GM12864 (cell line): ENCODE results near the gene PDE4A.

Experiments used
- DNase-seq: peaks from one replicate; pipeline ENCODE4 v3.0.0-alpha.2; 2011; ENCODE audit warnings: low read depth
- H3K4me3 ChIP-seq: 2 replicates; pipeline ENCODE4 v1.5.1; 2011; ENCODE audit warnings: mild to moderate bottlenecking, low read depth, low read length, control low read depth
- CTCF ChIP-seq: IDR thresholded peaks from 2 replicates; pipeline ENCODE4 v1.5.1; 2011; ENCODE audit warnings: low read depth, mild to moderate bottlenecking, moderate library complexity, low read length, control low read depth, inconsistent platforms; ENCODE audit errors: missing control alignments

PDE4A gene

GRCh38 chr19:10384580-10384979 is 35.8 kb upstream of the PDE4A start:
- no peak overlapping the region for H3K4me3 ChIP-seq
- TF ChIP-seq CTCF: peak; percentile 19
- DNase-seq: no peak

DNA sequence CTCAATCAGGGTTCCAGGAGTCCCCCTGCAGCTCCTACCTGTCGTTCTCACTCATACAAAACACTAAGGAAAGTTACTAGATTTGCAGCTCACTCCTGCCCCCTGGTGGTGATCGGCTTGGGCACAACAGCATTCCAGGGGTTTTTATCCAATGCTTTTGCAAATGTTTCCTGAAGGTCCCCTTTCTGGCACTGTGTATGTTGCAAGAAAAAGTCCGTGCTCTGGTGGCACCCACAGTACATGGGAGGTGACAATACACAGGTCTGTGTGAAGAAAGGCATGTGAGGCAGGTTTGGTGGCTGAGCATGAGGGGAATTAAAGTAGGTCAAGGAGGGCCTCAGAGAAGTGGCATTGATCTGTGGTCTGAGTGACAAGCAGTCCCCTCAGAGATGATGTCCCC is 31.4 kb upstream of the PDE4A start:
- no peak overlapping the region for H3K4me3 ChIP-seq
- TF ChIP-seq CTCF: peak; percentile 90
- DNase-seq: peak; percentile 62

- no peak for DNase-seq
- TF ChIP-seq CTCF: peak; percentile 34
Measured at GRCh38 chr19:10389863-10390262, 30.5 kb upstream of the PDE4A start.

GRCh38 chr19:10390652-10391286 is 29.6 kb upstream of the PDE4A start:
- no peak for DNase-seq

More at GRCh38 chr19:10389863-10390262, 30.5 kb upstream of the PDE4A start:
- H3K4me3 ChIP-seq: no peak overlapping the region

GRCh38 chr19:10392120-10392519 is 28.2 kb upstream of the PDE4A start:
- H3K4me3 ChIP-seq: no peak overlapping the region
- no peak for TF ChIP-seq CTCF
- DNase-seq: no peak

More at GRCh38 chr19:10390652-10391286, 29.6 kb upstream of the PDE4A start:
- peak; percentile 90 for TF ChIP-seq CTCF
- no peak overlapping the region for H3K4me3 ChIP-seq

DNA sequence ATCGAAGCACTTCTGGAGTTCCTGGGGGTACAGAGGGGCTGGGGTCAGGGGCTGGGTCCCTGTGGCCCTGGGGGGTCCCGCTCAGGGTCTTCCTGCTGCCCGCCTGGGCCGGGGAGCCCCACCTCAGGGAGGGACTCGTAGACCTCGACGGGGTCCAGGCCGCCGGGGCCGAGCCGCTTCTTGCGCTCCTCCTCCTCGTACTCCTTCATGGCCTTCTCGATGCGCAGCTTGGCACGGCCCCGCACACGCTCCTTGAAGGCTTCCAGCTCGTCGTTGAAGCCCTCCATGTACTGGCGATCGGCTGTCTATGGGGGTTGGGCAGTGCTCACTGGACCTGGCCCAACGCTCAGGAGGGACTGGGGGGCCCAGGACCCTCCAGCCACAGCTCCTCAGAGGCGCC is 27.2 kb upstream of the PDE4A start:
- no peak for DNase-seq
- TF ChIP-seq CTCF: no peak
- H3K4me3 ChIP-seq: no peak overlapping the region

GRCh38 chr19:10395003-10395402 is 25.3 kb upstream of the PDE4A start:
- TF ChIP-seq CTCF: no peak
- no peak overlapping the region for H3K4me3 ChIP-seq
- DNase-seq: no peak
